HG03039 (cell line): ENCODE data around the gene GAGE12J.
"Not testable (repeated sequence)": the region's sequence is repeated elsewhere in the genome, so short reads cannot be mapped to it uniquely, and the experiment has no call there.

Source experiments
- ATAC-seq: cut with Tn5 transposase; IDR thresholded peaks from one replicate; pipeline ENCODE4 v1.9.1; 2021; ENCODE audit warnings: mild to moderate bottlenecking, moderate library complexity; ENCODE audit not compliant: unreplicated experiment

The GAGE12J gene

DNA sequence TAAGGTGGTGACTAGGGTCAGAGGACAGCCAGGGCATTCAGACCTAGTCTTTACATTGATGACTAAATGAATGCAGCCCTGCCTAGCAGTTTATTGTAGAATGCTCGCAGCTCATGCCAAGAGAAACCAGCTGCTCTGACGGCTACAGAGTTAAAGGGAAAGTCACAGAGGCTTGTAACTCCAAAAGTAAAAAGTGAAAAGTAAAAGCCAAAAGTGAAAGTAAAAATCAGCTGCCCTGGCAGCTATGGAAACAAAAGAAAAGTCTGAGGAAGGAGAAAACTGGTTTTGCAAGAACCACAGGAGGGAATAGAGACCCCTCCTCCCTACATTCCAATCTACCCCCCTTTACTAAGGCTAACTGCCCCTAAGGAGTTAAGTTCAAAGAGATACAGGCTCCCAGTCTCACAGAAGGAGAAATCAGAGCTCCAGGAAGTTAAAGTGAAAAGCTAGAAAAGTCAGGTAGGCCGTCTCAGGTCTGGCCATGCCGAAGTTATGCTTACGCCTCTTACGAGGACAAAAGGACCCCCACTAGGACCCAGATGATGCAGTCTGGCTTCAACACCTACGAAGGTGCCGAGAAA lies 12.3 kb upstream of the GAGE12J start:
- no peak for ATAC-seq

- ATAC-seq = no peak
Measured at GRCh38 chrX:49310371-49310770, 11.5 kb upstream of the GAGE12J start.

DNA sequence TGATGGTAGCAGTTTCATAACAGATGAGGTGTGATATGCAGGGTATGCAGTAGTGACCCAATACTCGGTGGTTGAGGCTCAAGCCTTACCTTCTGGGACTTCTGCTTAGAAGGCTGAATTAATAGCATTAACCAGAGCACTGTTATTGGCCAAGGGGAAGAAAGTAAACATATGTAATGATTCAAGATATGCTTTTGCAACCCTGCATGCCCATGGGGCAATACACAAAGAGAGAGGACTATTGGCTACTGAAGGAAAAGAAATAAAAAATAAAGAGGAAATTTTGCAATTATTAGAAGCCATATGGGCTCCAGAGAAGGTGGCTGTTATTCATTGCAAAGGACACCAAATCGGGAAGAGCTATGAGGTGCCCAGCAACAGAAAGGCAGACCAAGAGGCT lies 9.7 kb upstream of the GAGE12J start:
- ATAC-seq = no peak

GRCh38 chrX:49316085-49316484 lies 5.8 kb upstream of the GAGE12J start:
- ATAC-seq = no peak

DNA sequence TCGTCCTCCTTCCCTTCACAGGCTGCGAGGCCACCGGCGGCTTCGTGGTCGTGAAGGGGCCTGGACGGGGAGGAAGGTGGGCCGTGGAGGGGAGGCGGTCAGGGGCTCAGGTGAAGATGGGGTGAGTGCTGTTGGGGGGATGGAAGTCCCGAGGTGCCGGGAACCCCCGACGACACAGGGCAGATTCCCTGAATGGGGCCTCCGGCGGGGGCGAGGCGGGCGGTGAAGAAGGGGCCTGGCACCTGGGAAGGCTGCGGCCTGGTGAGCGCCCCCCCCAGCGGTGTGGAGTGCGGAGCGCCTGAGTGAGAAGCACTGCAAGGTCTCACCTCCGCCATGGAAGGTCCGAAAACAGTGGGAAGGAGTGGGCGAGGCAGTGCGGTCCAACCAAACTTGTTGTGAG lies 429 bp downstream of the GAGE12J start:
- ATAC-seq = not testable (repeated sequence)

DNA sequence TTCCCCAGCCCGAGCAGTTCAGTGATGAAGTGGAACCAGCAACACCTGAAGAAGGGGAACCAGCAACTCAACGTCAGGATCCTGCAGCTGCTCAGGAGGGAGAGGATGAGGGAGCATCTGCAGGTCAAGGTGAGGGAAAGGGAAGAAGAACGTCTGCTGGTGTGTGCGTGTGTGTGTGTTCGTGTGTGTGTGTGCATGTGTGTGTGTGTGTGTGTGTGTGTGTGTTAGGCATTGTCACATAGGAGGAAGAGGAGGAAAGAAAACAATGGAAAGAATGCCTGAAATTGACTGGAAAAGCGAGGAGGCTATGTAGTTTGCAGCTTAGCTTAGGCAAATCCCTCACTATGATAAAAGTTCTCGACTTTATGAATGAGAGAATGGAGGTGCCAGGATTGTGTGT lies 1.9 kb downstream of the GAGE12J start:
- ATAC-seq = not testable (repeated sequence)

DNA sequence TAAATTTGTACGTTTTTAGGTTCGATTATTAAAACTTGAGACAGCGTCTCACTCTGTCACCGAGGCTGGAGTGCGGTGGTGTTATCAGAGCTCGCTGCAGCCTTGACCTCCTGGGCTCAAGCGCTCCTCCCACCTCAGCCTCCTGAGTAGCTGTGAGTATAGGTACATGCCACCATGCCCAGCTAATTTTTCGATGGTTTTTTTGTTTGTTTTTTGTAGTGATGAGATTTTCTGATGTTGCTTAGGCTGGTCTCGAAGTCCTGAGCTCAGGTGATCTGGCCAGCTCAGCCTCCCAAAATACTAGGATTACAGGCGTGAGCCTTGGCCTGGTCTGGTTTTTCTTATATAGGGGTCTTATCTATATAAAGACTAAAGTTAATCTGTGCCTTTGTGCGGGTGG lies 8.6 kb downstream of the GAGE12J start:
- ATAC-seq = not testable (repeated sequence)

GRCh38 chrX:49331282-49331681 lies 9.4 kb downstream of the GAGE12J start, which contains the start of gene GAGE13:
GAGE13 (plus strand) TSS chrX:49331582; CDS start chrX:49332738, 1,156 bp downstream.
- not testable (repeated sequence) for ATAC-seq

- ATAC-seq = not testable (repeated sequence)
Measured at GRCh38 chrX:49331841-49332240, 10.0 kb downstream of the GAGE12J start.

- not testable (repeated sequence) for ATAC-seq
Measured at GRCh38 chrX:49341449-49341848, 19.6 kb downstream of the GAGE12J start.

DNA sequence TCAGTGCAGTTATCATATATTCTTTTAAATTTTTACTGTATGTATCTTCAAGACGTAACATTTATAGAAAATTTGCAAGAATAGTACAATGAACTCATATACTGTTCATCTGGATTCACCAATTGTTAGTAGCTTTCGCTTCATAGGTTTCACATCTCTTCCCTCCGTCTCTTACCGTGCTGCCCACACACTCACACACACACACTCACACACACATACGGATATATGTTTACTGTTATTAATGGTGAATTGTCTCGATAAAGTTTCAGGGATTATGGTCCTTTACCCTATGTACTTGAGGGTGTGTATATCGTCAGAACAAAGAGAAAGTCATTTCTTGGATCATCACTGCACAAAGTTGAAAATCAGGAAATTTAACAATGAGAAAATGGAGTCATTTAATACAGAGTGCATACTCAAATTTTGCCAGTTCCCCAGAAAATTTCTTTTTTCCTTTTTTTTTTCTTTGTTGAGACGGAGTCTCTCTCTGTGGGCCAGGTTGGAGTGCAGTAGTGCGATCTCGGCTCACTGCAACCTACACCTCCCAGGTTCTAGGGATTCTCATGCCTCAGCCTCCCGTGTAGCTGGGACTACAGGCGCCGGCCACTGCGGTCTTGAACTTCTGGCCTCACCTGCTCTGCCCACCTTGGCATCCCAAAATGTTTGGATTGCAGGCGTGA lies 22.8 kb downstream of the GAGE12J start:
- ATAC-seq = not testable (repeated sequence)

DNA sequence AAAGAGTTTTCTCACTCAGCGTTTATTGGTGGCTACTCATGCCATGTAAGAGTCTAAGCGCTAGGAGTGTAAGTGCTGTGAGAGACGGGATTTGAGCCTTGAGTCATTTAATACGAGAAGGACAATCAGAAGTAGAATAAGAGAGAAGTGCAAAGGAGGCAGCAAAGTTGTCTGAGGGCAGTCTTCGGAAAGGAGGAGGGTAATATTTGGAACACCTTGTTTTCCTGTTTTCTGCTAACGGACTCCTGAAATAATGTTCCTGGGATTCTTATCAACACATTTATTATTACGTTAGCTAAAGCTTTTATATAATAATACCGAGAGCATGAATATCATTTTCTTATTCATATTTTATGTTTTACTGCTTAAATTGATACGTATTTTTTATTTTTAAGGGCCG lies 23.6 kb downstream of the GAGE12J start:
- not testable (repeated sequence) for ATAC-seq

GRCh38 chrX:49346150-49346549 lies 24.3 kb downstream of the GAGE12J start:
- not testable (repeated sequence) for ATAC-seq
